ENCODE data around the gene MFRP.

The MFRP gene

GRCh38 chr11:119336744-119337469 lies 9.6 kb downstream of the MFRP start:
- no peak for DNase-seq

GRCh38 chr11:119335655-119336543 lies 10.6 kb downstream of the MFRP start:
- DNase-seq, result no peak

- no peak for DNase-seq
Observed at GRCh38 chr11:119335091-119335654, 11.3 kb downstream of the MFRP start.

GRCh38 chr11:119334174-119334930 lies 12.2 kb downstream of the MFRP start, which contains the start of gene RNF26:
TSS of gene RNF26 (plus strand) at chr11:119334527. CDS start at chr11:119335123, 596 bp downstream.
- DNase-seq, result peak; percentile 96

- no peak for DNase-seq
Observed at GRCh38 chr11:119332111-119332765, 14.3 kb downstream of the MFRP start.

- DNase-seq, result no peak
Observed at GRCh38 chr11:119330237-119330636, 16.3 kb downstream of the MFRP start.

- no peak for DNase-seq
Observed at GRCh38 chr11:119329320-119329719, 17.2 kb downstream of the MFRP start.

- DNase-seq, result no peak
Observed at GRCh38 chr11:119324189-119324588, 22.3 kb downstream of the MFRP start.

- DNase-seq, result no peak
Observed at GRCh38 chr11:119323532-119324033, 22.9 kb downstream of the MFRP start.

- no peak for DNase-seq
Observed at GRCh38 chr11:119322921-119323531, 23.5 kb downstream of the MFRP start.

- no peak for DNase-seq
Observed at GRCh38 chr11:119322360-119322739, 24.2 kb downstream of the MFRP start.

GRCh38 chr11:119320776-119321524 lies 25.6 kb downstream of the MFRP start:
- DNase-seq, result no peak

GRCh38 chr11:119320240-119320775 lies 26.2 kb downstream of the MFRP start:
- DNase-seq, result no peak

- no peak for DNase-seq
Observed at GRCh38 chr11:119319700-119320239, 26.7 kb downstream of the MFRP start.

GRCh38 chr11:119319136-119319699 lies 27.3 kb downstream of the MFRP start:
- no peak for DNase-seq

- DNase-seq, result no peak
Observed at GRCh38 chr11:119318240-119319135, 28.0 kb downstream of the MFRP start.

GRCh38 chr11:119317592-119318239 lies 28.8 kb downstream of the MFRP start:
- DNase-seq, result no peak
